Ammon's horn (tissue), 1 donor: ENCODE data around the gene FBXO5.
"Not testable (repeated sequence)": the region's sequence is repeated elsewhere in the genome, so short reads cannot be mapped to it uniquely, and the experiment has no call there.

Source experiments
- DNase-seq: peaks from one replicate; pipeline ENCODE4 v3.0.0-alpha.2; 2016; ENCODE audit warnings: low spot score

Gene FBXO5

DNA sequence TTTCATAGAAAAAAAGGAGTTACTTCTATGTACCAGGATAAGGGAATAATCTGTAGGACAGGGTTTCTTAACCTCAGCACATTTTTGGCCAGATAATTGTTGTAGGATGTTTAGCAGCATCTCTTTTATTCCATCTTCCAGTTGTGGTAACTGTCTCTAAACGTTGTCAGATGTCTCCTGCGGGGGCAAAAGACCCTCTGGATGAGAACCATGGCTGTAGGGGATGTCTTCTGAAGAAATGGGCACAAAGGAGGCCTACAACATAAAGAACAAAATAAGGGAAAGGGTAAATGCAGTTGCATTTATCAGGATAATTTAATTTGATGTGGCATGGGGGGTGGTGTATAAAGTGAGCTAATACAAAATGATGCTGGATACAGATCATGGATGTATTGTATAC lies 4.1 kb upstream of the FBXO5 start:
- no peak for DNase-seq

DNA sequence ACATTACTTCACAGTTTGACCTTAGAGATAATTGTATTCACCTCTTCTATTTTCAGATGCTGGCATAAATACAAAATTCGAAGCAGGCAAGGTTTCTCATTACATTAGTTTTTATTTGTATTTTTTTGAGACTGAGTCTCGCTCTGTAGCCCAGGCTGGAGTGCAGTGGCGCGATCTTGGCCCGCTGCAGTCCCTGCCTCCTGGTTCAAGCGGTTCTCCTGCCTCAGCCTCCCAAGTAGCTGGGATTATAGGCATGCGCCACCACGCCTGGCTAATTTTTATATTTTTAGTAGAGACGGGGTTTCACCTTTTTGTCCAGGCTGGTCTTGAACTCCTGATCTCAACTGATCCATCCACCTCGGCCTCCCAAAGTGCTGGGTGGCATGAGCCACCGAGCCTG lies 2.5 kb upstream of the FBXO5 start:
- not testable (repeated sequence) for DNase-seq

DNA sequence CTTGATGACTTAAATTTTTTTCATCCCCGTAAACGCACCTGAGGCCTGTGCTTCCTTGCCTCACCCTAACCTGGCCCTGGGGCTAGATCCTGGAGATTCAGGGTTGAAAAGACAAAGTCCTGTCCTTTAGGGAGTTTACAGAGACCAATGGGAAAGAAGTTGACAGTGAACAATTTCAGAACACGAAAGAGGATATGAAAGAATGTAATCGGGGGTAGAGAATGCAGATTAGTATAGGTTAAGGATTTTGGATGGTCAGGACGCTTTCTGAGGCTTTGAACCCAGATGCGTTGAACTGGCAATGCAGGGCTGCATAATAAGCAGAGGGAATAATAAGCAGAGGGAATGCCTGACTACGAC lies 1.7 kb upstream of the FBXO5 start:
- no peak for DNase-seq

DNA sequence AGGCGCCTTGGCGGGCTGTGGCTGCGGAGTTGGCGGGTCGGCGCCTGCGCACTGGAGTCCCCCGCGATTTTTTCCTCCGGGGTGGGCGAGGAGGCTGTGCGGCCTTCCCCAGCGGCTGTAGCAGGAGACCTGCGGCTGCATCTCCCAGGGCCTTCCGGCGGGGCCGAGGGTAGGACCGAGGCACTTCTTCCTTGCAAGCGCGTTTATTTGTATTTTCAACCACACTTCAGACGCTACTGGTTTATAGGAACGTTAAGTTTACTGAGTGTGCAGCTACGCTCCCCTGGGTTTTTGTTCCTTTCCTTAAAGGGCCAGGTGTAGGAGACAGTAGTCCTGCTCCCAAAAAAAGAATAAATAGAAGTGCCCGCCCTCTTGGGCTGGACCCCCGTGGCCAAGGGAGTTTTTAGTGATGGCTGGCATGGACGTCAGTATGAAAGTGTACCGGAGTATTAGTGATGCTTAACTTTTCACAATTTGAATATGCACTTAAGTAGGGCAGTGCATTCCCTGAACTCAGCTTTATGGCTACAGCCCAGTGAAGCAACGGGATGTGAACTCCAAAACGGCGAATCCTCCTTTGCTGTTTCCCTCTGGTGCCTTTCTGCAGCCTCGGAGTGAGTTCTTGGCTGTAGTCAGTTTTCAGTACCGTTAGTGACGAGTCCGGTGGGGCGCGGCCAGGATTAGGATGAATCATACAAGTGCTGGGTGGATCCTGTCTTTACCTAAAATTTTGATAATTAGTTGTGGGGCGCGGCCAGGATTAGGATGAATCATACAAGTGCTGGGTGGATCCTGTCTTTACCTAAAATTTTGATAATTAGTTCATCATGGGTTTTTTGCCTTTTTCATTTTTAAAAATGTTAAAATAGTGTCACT lies 1.0 kb upstream of the FBXO5 start:
- DNase-seq, result peak; percentile 62

DNA sequence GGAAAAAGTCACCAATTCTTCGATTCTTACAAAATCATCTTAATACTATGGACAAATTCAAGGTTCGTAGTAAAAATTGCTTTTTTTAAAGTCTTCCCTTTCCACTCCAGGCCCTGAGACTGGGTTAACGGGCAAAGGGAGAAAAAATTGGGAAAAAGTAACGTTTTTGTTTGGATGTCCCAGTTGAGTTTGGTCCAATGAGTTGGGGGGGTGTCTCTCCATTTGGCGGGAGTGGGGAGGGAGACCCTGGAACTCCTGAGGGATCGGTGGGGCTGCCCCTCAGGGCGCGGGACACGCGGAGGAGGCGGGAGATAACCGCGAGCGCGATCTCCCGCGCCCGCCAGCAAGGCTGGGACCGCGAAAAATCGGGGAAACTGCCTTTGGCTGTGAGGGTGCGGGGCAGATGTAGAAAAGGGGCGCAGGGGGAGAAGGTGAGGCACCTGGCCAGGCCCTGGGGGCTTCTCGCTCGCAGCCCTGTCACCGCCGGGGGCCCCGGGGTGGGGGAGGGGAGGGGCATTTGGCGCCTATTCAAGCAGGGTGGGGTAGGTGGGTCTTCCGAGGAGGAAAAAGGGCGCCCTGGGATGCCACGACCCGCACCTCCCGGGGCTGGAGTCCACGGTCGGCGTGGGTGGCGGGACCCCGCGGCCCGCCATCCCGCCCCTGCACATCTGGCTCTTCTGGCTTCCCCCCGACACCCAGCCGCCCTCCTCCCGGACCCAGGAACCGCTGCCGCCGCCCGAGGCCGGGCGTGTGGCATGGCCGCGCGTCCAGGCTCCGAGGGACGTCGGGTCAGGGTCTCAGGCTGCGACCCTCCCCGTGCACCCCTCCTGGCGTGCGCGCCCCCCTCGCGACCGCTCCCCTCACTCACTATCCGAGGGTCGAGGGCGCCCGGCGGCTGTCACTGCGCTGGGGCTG lies 595 bp downstream of the FBXO5 start:
- DNase-seq, result no peak

DNA sequence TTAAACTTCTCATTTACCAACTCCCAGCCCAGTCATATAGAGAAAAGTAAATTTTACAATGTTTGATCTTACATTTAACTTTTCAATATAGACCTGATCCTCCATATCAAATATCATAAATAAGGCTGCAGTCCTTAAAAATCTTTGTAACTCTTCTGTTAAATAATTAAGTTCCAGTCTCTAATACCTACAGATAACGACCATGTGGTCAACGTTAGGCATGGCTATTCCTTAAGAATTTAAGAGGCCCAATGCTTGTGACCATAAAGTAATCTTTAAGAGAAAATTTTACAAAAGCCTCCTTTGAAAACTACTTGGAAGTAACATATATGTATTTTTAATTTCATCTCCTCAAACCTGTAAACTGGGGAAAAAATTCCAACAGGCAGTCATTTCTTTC lies 1.6 kb downstream of the FBXO5 start:
- DNase-seq, result no peak

DNA sequence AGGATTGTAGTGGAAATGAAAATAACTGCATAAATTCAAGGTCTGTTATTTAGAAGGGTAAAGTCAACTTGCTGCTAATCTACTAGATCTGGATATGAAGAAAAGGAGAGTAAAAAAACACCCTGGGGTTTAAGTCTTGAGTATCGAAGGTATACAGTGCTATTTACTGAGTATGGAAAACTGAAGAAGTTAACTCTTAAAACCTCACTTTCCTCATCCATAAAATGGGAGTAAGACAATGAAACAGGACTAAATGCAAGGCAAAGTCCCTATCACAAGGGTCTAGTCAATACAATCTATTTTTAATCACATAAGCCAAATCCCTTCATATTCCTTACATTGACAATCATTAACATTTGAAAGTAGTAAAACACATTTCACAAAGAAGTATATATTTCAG lies 2.2 kb downstream of the FBXO5 start:
- DNase-seq, result no peak

DNA sequence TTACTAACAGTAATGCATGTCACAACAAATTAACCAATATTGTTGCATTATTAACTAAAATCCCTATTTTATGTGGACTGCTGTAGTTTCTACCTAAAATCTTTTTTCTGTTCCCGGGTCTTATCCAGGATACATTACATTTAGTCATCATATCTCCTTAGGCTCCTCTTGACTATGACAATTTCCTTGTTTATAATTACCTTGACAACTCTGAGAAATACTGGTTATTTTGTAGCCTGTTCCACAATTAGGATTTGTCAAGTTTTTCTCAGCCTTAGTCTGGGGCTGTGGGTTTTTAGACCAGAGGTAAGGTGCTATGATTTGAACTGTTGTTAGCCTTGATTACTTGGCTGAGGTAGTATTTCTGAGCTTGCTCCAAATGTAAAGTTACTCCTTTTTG lies 3.7 kb downstream of the FBXO5 start:
- DNase-seq, result no peak

DNA sequence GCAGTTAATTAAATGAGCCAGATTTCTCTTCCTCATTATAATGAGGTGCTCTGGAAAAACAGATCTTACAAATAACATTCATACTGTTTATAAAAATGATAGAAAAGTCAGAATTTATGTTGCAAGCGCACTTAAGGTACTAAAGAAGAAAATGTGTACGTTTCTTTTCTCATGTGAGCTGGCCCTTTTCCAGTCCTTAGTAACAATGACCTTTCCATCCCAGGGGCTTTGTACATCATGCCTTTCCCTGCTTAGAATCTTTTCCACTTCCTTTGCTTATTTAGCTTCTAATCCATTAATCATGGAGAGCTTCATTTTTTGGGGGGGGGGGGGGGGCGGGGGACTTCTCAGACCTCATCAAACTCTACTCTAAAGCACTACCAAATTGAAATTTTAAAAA lies 4.8 kb downstream of the FBXO5 start:
- no peak for DNase-seq

DNA sequence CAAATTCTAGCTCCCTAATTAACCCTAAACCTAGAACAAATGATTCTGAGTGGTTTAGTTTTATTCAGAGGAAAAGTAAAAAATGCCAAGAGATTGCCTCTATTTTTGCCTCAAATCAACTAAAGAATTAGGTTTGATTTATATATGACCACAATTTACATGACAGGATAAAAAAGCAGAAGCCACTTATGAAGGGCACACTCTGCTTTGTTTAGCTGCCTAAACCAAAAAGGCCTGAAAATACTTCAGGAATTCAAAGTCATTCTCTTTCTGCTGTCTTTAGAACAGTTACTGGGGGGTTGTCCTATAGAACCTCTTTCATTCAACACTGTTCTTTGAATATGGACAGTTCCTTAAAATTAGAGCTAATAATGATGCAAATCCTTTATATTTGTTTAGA lies 5.3 kb downstream of the FBXO5 start:
- DNase-seq, result no peak

DNA sequence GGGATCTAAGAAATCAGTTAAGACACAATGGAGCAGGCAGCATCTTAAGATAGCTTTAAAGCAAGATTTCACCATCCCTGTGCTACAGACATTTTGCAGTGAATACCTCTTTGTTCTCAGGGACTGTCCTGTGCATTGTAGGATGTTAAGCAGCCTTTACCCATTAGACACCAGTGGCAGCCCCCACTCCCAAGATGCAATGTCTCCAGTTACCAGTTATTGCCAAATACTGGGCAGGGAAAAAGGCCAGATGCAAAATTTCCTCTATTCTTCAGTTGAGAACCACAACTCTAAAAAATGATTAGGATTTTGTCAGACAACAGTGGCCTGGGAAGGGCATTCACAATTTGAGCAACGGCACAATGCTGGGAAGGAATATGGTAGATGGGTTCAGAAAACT lies 6.1 kb downstream of the FBXO5 start:
- DNase-seq, result no peak

DNA sequence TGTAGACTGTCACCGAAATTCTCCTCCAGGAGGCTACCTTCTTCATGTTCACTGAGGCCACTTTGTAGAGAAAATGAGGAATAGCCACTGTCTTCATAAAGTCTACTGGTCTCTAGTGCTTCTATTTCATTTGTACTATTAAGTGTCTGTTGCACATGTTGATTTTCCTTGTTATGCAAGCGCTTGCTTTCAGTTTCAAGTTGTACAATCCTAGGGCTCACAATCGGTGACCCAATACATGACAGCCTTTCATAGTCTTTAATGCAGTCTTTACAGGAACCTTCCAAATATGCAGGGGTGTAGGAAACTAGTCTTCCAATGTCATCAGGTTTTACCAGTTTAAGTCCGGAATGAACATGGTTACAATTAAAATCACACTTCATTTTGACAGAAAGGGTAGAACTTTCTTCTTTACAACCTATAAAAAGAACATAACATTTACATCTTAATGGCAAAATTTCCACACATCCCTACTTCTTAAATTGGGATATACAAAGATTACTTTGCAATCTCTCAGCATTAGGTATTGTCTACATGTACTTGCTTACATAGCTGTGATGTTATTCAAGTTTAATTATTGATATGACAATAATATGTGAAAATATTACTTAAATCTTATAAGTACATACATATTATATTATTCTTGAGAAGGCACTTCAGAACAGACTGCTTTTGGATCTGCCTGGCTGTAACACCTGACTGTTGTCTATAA lies 7.5 kb downstream of the FBXO5 start:
- peak; percentile 23 for DNase-seq

DNA sequence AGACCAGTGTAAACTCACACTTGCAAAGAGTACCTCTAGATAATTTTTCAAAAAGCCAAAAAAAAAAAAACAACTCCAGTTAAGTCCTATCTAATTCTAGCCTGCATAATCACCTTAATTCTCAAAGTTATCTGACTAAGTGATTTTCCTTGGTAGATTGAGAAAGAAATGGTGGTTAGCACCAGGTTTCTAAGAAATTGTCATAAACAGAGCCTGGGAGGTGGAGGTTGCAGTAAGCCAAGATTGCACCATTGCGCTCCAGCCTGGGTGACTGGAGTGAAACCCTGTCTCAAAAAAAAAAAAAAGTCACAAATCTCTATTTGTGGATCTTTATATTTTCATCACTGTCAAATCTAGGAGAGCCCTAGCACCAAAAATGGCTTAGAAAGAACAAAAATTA lies 8.9 kb downstream of the FBXO5 start:
- DNase-seq, result no peak

DNA sequence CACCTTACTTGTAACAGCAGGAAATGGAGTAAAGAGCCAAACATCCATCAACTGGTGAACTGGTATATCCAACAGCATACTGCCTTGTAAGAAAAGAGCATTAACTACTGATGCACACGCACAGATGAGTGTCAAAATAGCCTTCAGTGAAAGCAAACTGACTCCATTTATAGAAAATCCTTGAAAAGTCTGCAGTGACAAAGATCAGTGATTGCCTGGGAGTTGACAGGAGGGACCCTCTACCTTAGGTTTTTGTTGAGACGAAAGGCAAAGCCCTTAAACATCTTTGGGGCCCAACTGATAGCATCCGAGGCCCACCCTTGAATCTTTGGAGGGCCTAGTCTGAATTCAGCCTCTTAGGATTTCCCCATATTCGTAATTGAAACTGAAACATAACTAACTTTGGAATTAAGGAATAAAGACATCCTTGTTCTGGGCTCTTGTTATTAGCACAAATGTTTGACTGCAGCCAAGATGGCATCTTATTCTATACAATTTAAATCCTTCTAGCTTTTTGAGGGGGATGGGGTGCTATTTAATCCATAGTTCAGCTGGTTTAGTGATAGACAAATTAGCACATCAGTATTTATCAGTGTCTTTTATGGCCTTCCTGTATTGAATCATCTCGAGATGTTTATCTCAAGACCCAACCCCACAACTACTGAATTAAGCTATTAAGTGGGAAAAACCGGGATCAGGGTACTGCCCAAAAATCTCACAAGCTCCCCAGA lies 13.0 kb downstream of the FBXO5 start:
- DNase-seq, result no peak

DNA sequence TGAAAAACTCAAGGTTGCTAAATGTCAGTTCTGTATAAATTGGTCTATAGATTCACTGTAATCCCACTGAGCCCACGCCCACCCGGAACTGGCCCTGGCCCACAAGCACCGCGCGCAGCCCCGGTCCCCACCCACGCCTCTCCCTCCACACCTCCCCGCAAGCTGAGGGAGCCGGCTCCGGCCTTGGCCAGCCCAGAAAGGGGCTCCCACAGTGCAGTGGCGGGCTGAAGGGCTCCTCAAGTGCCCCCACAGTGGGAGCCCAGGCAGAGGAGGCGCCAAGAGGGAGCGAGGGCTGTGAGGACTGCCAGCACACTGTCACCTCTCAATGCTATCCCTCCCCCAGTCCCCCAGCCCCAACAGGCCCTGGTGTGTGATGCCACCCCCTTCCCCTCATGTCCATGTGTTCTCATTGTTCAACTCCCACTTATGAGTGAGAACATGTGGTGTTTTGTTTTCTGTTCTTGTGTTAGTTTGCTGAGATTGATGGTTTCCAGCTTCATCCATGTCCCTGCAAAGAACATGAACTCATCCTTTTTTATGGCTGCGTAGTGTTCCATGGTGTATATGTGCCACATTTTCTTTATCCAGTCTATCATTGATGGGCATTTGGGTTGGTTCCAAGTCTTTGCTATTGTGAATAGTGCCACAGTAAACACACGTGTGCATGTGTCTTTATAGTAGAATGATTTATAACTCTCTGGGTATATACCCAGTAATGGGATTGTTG lies 16.5 kb downstream of the FBXO5 start:
- not testable (repeated sequence) for DNase-seq

DNA sequence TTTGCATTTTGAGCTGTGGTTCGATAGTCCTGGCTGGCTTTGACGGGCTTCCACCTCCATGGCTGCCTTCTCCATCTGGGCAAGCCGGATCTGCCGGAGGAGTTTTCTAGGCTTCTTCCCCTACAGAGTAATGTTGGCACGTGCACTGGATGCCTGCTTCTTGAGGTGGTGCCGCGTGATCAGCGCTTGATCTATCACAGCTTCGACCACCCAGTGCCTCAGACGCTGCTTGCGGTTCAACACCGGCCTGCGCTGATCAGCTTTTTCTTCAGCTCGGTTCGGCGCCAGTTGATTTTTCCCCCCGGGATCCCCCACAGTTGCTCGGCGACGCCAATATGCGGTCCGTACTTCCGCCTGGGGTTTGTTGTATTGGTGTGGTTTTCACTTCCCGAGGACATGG lies 23.5 kb downstream of the FBXO5 start:
- no peak for DNase-seq

DNA sequence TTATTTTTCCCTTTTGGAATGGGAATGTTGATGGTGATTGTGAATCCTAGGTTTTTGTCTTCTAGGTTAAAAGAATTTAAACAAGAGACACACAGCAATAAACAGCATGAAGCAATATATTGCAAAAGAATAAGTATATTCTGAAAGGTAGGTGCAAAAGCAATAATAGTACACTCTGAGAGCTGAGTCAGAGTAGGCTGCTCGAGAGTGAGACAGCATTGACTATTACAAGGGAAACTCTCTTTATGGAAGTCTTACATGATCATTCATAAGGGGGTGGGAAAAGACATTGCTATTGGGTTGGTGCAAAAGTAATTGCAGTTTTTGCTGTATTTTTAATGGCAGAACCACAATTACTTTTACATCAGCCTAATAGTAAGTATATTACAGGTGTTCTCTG lies 25.0 kb downstream of the FBXO5 start:
- no peak for DNase-seq

DNA sequence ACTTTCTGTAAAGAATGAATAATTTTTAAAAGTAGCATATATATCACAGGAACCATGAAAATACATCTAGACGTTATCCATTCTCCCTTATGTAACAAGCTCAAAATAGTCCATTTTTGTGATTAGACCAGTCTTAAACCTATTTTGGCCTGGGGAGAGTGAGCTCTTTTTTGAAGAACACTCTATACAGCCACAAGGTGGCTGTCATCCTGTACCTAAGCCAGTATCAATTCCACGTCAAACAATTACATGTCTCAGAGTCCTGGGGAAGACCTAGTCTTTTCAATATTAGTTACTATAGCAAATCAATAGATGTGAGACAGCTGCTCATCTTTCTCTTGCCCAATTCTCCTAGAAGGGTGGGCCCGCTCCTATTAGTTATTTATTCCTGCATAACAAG lies 28.4 kb downstream of the FBXO5 start:
- DNase-seq, result no peak

DNA sequence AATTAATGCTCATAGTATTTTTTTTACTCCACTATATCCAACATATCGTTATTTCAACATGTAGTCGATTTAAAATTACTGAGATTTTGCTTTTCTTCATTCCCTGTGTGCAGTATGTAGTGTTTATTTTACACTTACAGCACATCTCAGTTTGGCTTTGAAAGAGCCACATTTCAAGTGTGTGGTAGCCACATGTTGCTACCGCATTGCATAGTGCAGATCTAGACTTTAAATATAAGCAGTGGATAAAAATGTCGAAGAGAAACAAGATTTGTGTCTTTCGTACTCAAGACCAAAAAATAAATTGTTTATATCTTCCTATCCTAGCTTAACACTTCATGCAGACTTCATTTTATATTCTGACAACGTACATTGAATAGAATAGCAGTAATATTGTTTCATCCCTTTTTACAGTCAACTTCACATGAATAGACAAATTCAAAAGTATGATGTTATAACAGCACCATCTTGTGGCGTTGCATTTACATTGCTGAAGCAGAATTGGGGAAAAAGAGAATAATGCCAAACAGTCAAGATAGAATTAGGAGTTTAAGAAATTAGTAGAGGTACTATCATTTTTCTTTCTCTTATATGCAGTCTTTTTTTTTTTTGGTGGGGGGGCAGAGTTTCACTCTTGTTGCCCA lies 29.9 kb downstream of the FBXO5 start:
- DNase-seq, result peak; percentile 66

DNA sequence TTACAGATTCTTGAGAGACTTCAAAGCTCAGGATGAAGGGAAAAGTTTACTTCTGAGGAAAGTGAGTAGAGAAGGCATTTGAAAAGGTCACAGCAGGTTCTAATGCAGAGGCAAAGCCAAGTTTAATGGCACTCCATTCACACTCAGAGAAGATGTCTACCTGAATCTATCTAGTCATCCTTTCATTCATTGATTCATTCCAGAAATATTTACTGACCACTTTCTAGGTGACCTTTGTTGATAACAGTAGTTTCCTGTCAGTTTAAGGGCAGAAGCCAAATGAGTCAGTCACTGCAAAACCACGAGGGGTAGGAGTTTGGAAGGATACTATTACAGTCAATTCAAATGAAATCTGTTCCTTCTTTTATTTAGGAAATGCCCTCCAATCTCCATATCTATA lies 30.8 kb downstream of the FBXO5 start:
- DNase-seq, result no peak

DNA sequence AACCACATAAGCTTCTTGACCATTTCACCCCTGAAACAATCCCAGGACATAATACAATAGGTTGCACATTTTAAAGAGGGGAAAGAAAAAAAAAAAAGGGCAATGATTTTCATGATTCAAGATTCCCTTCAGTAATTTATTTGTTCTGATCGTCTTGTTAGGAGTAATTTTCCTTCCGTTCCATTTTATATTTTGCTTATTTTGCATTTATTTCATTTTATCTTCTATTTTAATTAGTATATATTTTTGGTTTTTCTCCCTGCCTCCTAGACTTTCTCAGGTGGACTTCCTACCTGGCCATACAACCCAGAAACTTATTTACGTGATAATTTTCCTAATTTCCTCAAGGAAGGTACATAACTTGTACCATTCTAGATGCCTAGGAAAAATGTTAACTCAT lies 32.6 kb downstream of the FBXO5 start:
- no peak for DNase-seq
